GM04504 (cell line): Measurements from ENCODE around the gene GRIK1.

ENCODE experiments used
- DNase-seq: peaks from one replicate; pipeline ENCODE4 v3.0.0-alpha.2; 2012; ENCODE audit warnings: low read depth

The GRIK1 gene

GRCh38 chr21:29827647-29828046, 112.1 kb downstream of the GRIK1 start:
- no peak for DNase-seq

GRCh38 chr21:29827236-29827635, 112.6 kb downstream of the GRIK1 start:
- DNase-seq, result no peak

- no peak for DNase-seq
Measured at GRCh38 chr21:29826386-29826785, 113.4 kb downstream of the GRIK1 start.

- no peak for DNase-seq
Measured at GRCh38 chr21:29825936-29826335, 113.9 kb downstream of the GRIK1 start.

- DNase-seq, result no peak
Measured at GRCh38 chr21:29825345-29825744, 114.5 kb downstream of the GRIK1 start.

- no peak for DNase-seq
Measured at GRCh38 chr21:29822064-29822463, 117.7 kb downstream of the GRIK1 start.

GRCh38 chr21:29821230-29821629, 118.6 kb downstream of the GRIK1 start:
- no peak for DNase-seq

GRCh38 chr21:29819675-29820326, 120.0 kb downstream of the GRIK1 start:
- no peak for DNase-seq

GRCh38 chr21:29818383-29818921, 121.3 kb downstream of the GRIK1 start:
- DNase-seq, result no peak

GRCh38 chr21:29817450-29817849, 122.3 kb downstream of the GRIK1 start:
- no peak for DNase-seq

GRCh38 chr21:29812947-29813346, 126.8 kb downstream of the GRIK1 start:
- DNase-seq, result no peak

GRCh38 chr21:29810871-29811270, 128.9 kb downstream of the GRIK1 start:
- DNase-seq, result no peak

- DNase-seq, result no peak
Measured at GRCh38 chr21:29808153-29808552, 131.6 kb downstream of the GRIK1 start.

GRCh38 chr21:29805105-29805504, 134.7 kb downstream of the GRIK1 start:
- DNase-seq, result no peak

- DNase-seq, result no peak
Measured at GRCh38 chr21:29803191-29803590, 136.6 kb downstream of the GRIK1 start.

- DNase-seq, result no peak
Measured at GRCh38 chr21:29801122-29801521, 138.7 kb downstream of the GRIK1 start.

- no peak for DNase-seq
Measured at GRCh38 chr21:29800056-29800455, 139.7 kb downstream of the GRIK1 start.

GRCh38 chr21:29798840-29799239, 141.0 kb downstream of the GRIK1 start:
- no peak for DNase-seq

GRCh38 chr21:29797155-29797554, 142.6 kb downstream of the GRIK1 start:
- no peak for DNase-seq

- no peak for DNase-seq
Measured at GRCh38 chr21:29793712-29794111, 146.1 kb downstream of the GRIK1 start.

- no peak for DNase-seq
Measured at GRCh38 chr21:29789393-29789792, 150.4 kb downstream of the GRIK1 start.

GRCh38 chr21:29788752-29789151, 151.0 kb downstream of the GRIK1 start:
- DNase-seq, result no peak

- DNase-seq, result no peak
Measured at GRCh38 chr21:29787361-29787909, 152.4 kb downstream of the GRIK1 start.
